ENCODE measurements around the gene SLC30A1. TPM values are rescaled to one million over a fixed set of nuclear protein-coding genes. Genes with fewer than 3 reads are reported as not detected.

SLC30A1 gene
- total RNA-seq, 2 donors from 2014 or later: 1.3 to 2.4 TPM

GRCh38 chr1:211611818-211612217 is 32.9 kb upstream of the SLC30A1 start:
- Mint-ChIP-seq H3K27ac (no peak overlapping the region), H3K9me3 (no peaks in the 10 kb centered on the region), H3K36me3 (no peaks in the 10 kb centered on the region)
- no peak for DNase-seq (ENCODE audit: low spot score in 2 of 2)
- no peak for ATAC-seq

- H3K27ac Mint-ChIP-seq: peak overlapping the region in 1 of 2 donors; percentile 52
- H3K36me3 Mint-ChIP-seq: no peaks in the 10 kb centered on the region
- no peak for DNase-seq (ENCODE audit: low spot score in 2 of 2)
- no peak for ATAC-seq
- H3K9me3 Mint-ChIP-seq: no peaks in the 10 kb centered on the region
Observed at GRCh38 chr1:211610779-211611556, 32.0 kb upstream of the SLC30A1 start.

DNA sequence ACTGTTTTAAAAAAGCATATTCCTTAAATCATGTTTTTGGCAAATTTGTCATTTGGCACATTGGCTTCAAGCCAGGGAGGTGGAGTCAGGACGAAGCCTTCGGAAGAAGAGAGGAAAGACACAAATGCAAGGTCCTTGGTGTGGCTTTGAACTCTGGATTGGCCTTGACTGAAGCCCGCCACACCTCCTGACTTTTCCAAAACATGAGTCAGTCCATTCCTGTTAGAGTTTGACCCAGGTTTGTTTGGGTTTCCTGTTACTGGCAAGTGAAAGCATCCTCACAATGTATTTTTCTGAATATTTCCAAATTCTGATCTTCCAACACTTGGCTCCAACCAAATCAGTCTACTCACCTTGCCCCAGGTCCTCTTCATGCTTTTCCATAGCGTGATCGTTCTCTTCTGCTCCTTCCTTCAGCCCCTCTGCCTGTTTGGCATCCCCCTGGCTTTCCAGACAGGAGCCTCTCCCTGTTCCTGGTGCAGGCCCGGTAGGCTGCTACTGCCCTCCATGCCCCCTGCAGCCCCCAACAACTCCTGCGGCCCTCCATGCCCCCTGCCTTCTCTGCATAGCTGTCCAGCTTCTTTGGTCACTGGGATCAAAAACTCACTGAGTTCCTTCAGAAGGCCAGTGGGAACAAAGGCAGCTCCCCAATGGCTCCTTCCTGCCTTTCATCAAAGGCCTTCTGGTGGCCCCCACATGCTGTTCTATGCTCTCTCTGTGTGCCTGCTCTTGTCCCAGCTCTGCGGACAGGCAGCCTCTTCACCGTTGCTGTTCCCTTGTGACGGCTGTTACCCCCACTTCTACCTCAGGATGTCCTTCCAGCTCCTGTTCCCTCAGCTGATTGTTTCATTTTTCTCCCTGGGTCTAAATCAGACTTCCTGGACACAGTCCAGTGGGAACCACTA is 30.4 kb upstream of the SLC30A1 start:
- ATAC-seq (no peak), DNase-seq (ENCODE audit: low spot score in 2 of 2) (no peak)
- Mint-ChIP-seq H3K27ac (peak overlapping the region in 1 of 2 donors; percentile 17), H3K9me3 (no peaks in the 10 kb centered on the region), H3K36me3 (no peaks in the 10 kb centered on the region)

- ATAC-seq: no peak
- Mint-ChIP-seq H3K9me3 (no peaks in the 10 kb centered on the region), H3K36me3 (no peaks in the 10 kb centered on the region), H3K27ac (no peak overlapping the region)
- DNase-seq (ENCODE audit: low spot score in 2 of 2): no peak
Observed at GRCh38 chr1:211607754-211608473, 29.0 kb upstream of the SLC30A1 start.

GRCh38 chr1:211606914-211607753 is 28.2 kb upstream of the SLC30A1 start:
- Mint-ChIP-seq H3K36me3 (no peaks in the 10 kb centered on the region), H3K9me3 (no peaks in the 10 kb centered on the region), H3K27ac (peak overlapping the region; percentile 58 to 67)
- ATAC-seq (peak; percentile 66 to 71), DNase-seq (ENCODE audit: low spot score in 2 of 2) (no peak)

DNA sequence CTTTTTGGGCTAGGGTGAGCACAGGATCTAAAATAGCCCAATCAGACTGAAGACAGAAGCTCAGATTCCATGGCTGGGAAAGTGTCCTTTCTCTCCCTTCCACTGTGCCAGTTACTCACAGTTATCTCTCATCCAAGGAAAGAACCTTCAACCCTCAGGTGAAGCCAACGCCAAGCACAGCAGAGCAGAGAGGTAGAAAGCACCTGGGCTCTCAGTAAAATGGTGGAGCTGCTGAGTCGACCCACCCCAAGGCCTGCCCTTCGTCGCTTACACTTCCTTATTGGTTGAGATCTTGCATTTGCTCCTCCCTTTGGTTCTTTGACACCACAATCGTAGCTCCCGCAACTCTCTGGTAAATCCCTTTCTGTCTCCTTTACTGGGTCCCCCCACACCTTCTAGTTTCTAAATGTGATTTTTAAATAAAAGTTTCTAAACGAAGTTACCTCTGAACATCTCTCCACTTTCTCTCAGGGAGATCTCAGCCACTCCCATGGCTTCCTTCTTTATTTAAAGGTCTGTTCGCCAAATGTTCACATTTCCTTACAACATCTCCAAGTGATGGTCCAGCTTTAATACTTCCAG is 27.5 kb upstream of the SLC30A1 start:
- peak overlapping the region; percentile 58 to 67 for H3K27ac Mint-ChIP-seq
- DNase-seq (ENCODE audit: low spot score in 2 of 2) (no peak), ATAC-seq (peak; percentile 56 to 65)
- H3K36me3 Mint-ChIP-seq: no peaks in the 10 kb centered on the region
- H3K9me3 Mint-ChIP-seq: no peaks in the 10 kb centered on the region

- ATAC-seq: no peak
- Mint-ChIP-seq H3K36me3 (no peaks in the 10 kb centered on the region), H3K9me3 (no peaks in the 10 kb centered on the region), H3K27ac (peak overlapping the region in 1 of 2 donors; percentile 58)
- DNase-seq (ENCODE audit: low spot score in 2 of 2): no peak
Observed at GRCh38 chr1:211605603-211606331, 26.8 kb upstream of the SLC30A1 start.

GRCh38 chr1:211605034-211605433 is 26.1 kb upstream of the SLC30A1 start:
- Mint-ChIP-seq H3K36me3 (no peaks in the 10 kb centered on the region), H3K9me3 (no peaks in the 10 kb centered on the region), H3K27ac (no peak overlapping the region)
- ATAC-seq (no peak), DNase-seq (ENCODE audit: low spot score in 2 of 2) (no peak)

- no peak for ATAC-seq
- Mint-ChIP-seq H3K36me3 (no peaks in the 10 kb centered on the region), H3K27ac (no peak overlapping the region), H3K9me3 (no peaks in the 10 kb centered on the region)
- no peak for DNase-seq (ENCODE audit: low spot score in 2 of 2)
Observed at GRCh38 chr1:211604548-211604947, 25.6 kb upstream of the SLC30A1 start.

- no peak for ATAC-seq
- no peaks in the 10 kb centered on the region for H3K36me3 Mint-ChIP-seq
Observed at GRCh38 chr1:211603713-211604112, 24.8 kb upstream of the SLC30A1 start.

DNA sequence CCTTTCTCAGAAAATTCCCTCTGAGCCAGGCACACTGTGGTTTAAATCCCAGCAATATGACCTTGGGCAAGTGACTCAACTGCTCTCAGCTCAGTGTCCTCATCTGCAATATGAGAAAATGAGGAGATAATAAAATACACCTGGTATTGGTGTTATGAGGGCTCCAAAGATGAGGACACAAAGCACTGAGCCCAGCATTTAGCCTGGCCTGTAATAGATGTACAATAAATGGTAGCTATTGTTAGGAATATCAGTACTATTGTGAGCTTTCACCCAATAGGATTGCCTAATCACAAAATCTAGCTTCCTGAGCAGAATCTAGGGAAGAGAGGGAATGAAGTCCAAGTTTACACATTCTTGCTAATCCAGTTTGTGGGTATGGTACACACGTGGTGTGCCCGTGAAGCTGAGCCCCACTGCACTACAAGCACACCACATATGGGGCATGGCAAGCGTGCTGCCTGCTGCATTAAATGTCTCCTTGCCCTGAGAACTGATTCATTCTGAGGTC is 24.3 kb upstream of the SLC30A1 start:
- H3K36me3 Mint-ChIP-seq: no peaks in the 10 kb centered on the region
- H3K27ac Mint-ChIP-seq: no peak overlapping the region
- DNase-seq (ENCODE audit: low spot score in 2 of 2) (no peak), ATAC-seq (no peak)
- H3K9me3 Mint-ChIP-seq: no peaks in the 10 kb centered on the region

More at GRCh38 chr1:211603713-211604112, 24.8 kb upstream of the SLC30A1 start:
- no peak for DNase-seq (ENCODE audit: low spot score in 2 of 2)
- Mint-ChIP-seq H3K27ac (no peak overlapping the region), H3K9me3 (no peaks in the 10 kb centered on the region)

GRCh38 chr1:211601982-211602670 is 23.2 kb upstream of the SLC30A1 start:
- H3K36me3 Mint-ChIP-seq: no peaks in the 10 kb centered on the region
- no peak for DNase-seq (ENCODE audit: low spot score in 2 of 2)
- no peak overlapping the region for H3K27ac Mint-ChIP-seq
- H3K9me3 Mint-ChIP-seq: no peaks in the 10 kb centered on the region
- no peak for ATAC-seq

GRCh38 chr1:211601159-211601558 is 22.2 kb upstream of the SLC30A1 start:
- H3K36me3 Mint-ChIP-seq: no peaks in the 10 kb centered on the region
- H3K27ac Mint-ChIP-seq: no peak overlapping the region
- no peak for ATAC-seq
- no peaks in the 10 kb centered on the region for H3K9me3 Mint-ChIP-seq
- no peak for DNase-seq (ENCODE audit: low spot score in 2 of 2)

DNA sequence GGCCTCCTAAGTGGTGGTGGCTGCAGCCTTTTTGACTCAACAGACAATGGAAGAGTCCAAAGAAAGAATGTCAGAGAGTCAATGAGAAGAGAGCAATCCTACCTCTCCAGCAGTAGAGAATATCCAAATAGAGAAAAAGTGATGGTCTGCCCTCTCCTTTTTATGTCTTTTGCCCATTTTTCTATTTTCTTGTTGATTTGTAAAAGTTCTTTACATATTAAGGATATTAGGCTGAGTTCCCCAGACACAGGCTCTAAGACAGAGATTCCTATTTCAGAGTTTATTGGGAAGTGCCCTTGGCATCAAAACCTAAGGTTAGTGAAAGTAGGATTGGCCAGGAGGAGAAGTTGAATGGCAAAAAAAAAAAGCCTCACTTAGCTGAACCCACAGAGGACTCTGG is 20.3 kb upstream of the SLC30A1 start:
- no peak for ATAC-seq
- no peaks in the 10 kb centered on the region for H3K9me3 Mint-ChIP-seq
- no peak for DNase-seq (ENCODE audit: low spot score in 2 of 2)
- no peak overlapping the region for H3K27ac Mint-ChIP-seq
- no peaks in the 10 kb centered on the region for H3K36me3 Mint-ChIP-seq

DNA sequence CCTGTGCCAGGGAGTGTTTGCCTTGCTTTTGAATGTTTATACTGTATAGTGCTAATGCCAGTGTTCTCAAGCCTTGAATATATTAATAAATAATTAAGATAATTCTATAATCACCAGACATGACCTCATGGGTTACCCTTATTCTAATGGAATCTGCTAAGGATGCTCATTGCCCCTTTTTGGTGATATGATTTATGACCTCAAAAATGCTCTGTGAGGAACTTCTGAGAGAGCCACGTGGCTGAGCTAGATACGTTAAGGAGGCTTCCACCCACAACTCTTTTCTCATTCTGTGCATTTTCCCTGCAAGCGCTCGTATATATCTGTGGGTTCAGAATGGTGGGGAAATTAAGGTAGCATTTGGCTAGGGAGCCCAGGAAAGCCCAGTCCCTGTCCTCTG is 19.6 kb upstream of the SLC30A1 start:
- DNase-seq (ENCODE audit: low spot score in 2 of 2) (no peak), ATAC-seq (no peak)
- Mint-ChIP-seq H3K9me3 (no peaks in the 10 kb centered on the region), H3K36me3 (no peaks in the 10 kb centered on the region), H3K27ac (no peak overlapping the region)

All from activated naive CD4-positive, alpha-beta T cell treated with anti-CD3 and anti-CD28 coated beads, Interleukin-2, amount 50 U/mL, for 72 hours (primary cell).